Astrocyte of the spinal cord (primary cell): Measurements from ENCODE around the gene PHF23.

Experiments used
- DNase-seq: peaks from one replicate; pipeline ENCODE4 v3.0.0; 2011; ENCODE audit warnings: low read depth, low spot score
- H3K4me3 ChIP-seq: 2 replicates; pipeline ENCODE4 v1.5.1; 2011; ENCODE audit warnings: low read depth, mild to moderate bottlenecking, low read length, moderate library complexity
- CTCF ChIP-seq: IDR thresholded peaks from 2 replicates; pipeline ENCODE4 v1.5.1; 2012; ENCODE audit warnings: low read depth, mild to moderate bottlenecking, low read length, inconsistent platforms
- in situ Hi-C: cut with HindIII; loops from 2 replicates; pipeline ENCODE4 v1.10.0; 2017; ENCODE audit warnings: low sequenced_read_pairs

Gene PHF23

GRCh38 chr17:7208754-7209460 is 30.4 kb downstream of the PHF23 start:
- DNase-seq, result no peak
- no peak overlapping the region for H3K4me3 ChIP-seq
- in situ Hi-C loops, result no loop called here
- TF ChIP-seq CTCF, result no peak

GRCh38 chr17:7208027-7208571 is 31.2 kb downstream of the PHF23 start:
- H3K4me3 ChIP-seq, result no peak overlapping the region
- TF ChIP-seq CTCF, result no peak
- in situ Hi-C loops, result no loop called here
- no peak for DNase-seq

GRCh38 chr17:7207120-7208001 is 31.9 kb downstream of the PHF23 start:
- no peak for TF ChIP-seq CTCF
- no peak overlapping the region for H3K4me3 ChIP-seq
- in situ Hi-C loops, result no loop called here
- no peak for DNase-seq

GRCh38 chr17:7205561-7205960 is 33.7 kb downstream of the PHF23 start:
- DNase-seq, result no peak
- H3K4me3 ChIP-seq, result peak overlapping the region; percentile 36
- in situ Hi-C loops, result no loop called here
- TF ChIP-seq CTCF, result no peak

- no peak for TF ChIP-seq CTCF
- in situ Hi-C loops, result no loop called here
These were observed 34.3 kb downstream of the PHF23 start for GRCh38 chr17:7204828-7205461.

GRCh38 chr17:7204336-7204735 is 34.9 kb downstream of the PHF23 start:
- in situ Hi-C loops, result no loop called here
- peak overlapping the region; percentile 36 for H3K4me3 ChIP-seq
- DNase-seq, result no peak
- no peak for TF ChIP-seq CTCF

More at GRCh38 chr17:7204828-7205461, 34.3 kb downstream of the PHF23 start:
- peak overlapping the region; percentile 36 for H3K4me3 ChIP-seq
- DNase-seq, result peak; percentile 86
